Ovary (tissue), 9 donors: Measurements from ENCODE around the gene PRKAG1. TPM values are rescaled to one million over a fixed set of nuclear protein-coding genes. Genes with fewer than 3 reads are reported as not detected.
A peak's percentile ranks its signal among the peaks of the same experiment; 100 is the strongest.

ENCODE experiments used
- DNase-seq, 5 donors: peaks; one replicate each; pipeline ENCODE4 v3.0.0-alpha.2; 2019 to 2020
- H3K27ac ChIP-seq, 2 donors: fragments of 200-600 bp; one replicate each; pipeline versions ENCODE4 v1.5.1 to v1.8.0; 2019 to 2022
- H3K27me3 ChIP-seq: fragments of 200-600 bp; one replicate; pipeline ENCODE4 v1.8.0; 2022
- H3K36me3 ChIP-seq: fragments of 200-600 bp; sonication (generic); one replicate; pipeline ENCODE4 v1.5.1; 2019
- H3K4me1 ChIP-seq: one replicate; pipeline ENCODE4 v1.8.1; 2013; ENCODE audit warnings: mild to moderate bottlenecking, moderate library complexity; ENCODE audit not compliant: insufficient read depth
- H3K4me3 ChIP-seq: fragments of 200-600 bp; sonication (generic); one replicate; pipeline ENCODE4 v1.5.1; 2017
- H3K9me3 ChIP-seq, 2 donors: fragments of 200-600 bp in 1 of 2; sonication (generic) in 1 of 2; one replicate each; pipeline versions ENCODE4 v1.5.1 to v1.8.1; 2013 to 2019; ENCODE audit warnings: mild to moderate bottlenecking in 1 of 2, moderate library complexity in 1 of 2
- CTCF ChIP-seq, 3 donors: fragments of 450-650 bp in 2 of 3; fragments of 200-600 bp in 1 of 3; IDR thresholded peaks; one replicate each; pipeline versions ENCODE4 v1.5.1 to v1.8.0; 2016 to 2022; ENCODE audit warnings: antibody characterized with exemption in 3 of 3, mild to moderate bottlenecking in 1 of 3
- EP300 ChIP-seq: sonication (generic); formaldehyde crosslinking; IDR thresholded peaks from one replicate; pipeline ENCODE4 v1.6.1; 2017; ENCODE audit warnings: antibody characterized with exemption
- POLR2A ChIP-seq: fragments of 450-650 bp; IDR thresholded peaks from one replicate; pipeline ENCODE4 v1.6.1; 2017; ENCODE audit warnings: antibody characterized with exemption, mild to moderate bottlenecking, moderate library complexity
- WGBS, 3 donors: extraction: QIAGEN DNeasy Blood & Tissue Kit in 1 of 3; methylation state at CpG; one replicate each; pipeline versions ENCODE4 v1.1.5 to v1.1.7; 2013 to 2017; 5-methylcytosine and 5-hydroxymethylcytosine counted together
- intact Hi-C, 4 donors: fragments of 100-400 bp; cut with DNase I; formaldehyde crosslinking; loops; one replicate each; pipeline versions ENCODE4 v1.11.0 to v1.15.1; 2022 to 2023
- polyA plus RNA-seq, 2 donors: library from polyadenylated mRNA; stranded (reverse); fragments of 200-250 nt in 1 of 2; fragments of 350-450 nt in 1 of 2; fragmentation: Illumina TruSeq in 1 of 2; extraction: RNeasy Lipid Tissue Mini Kit (QIAGEN cat#74804) in 1 of 2; gene quantifications; one replicate each; pipeline ENCODE4 v1.2.3, GENCODE V29; 2013 to 2014
- total RNA-seq, 7 donors: library from RNA; depleted of rRNA in 2 of 7; stranded (reverse); fragments of >200 nt in 2 of 7; fragmentation: NEBNext Ultra II Directional in 3 of 7; extraction: Animal tissue kit (Norgen Biotek cat#: 25700) in 3 of 7; gene quantifications; one replicate each; pipeline versions ENCODE4 v1.1.0 to v1.2.4, GENCODE V29; 2016 to 2023
- donor health status: DM: no; HTN: no; CAD: no; lungs with moderate emphysema.
- donor health status: DM: no; HTN: no; CAD: no.
- donor health status: Bipolar disorder and iron deficiency.
- donor health status: DM: yes; HTN: yes; CAD: no.
- donor health status: DM: no; HTN: no; CAD: no.
- donor health status: DM: yes; HTN: yes; CAD: no.

The PRKAG1 gene
- total and polyA plus RNA-seq, 9 donors = 25.6 to 98.5 (median 38.3) TPM

DNA sequence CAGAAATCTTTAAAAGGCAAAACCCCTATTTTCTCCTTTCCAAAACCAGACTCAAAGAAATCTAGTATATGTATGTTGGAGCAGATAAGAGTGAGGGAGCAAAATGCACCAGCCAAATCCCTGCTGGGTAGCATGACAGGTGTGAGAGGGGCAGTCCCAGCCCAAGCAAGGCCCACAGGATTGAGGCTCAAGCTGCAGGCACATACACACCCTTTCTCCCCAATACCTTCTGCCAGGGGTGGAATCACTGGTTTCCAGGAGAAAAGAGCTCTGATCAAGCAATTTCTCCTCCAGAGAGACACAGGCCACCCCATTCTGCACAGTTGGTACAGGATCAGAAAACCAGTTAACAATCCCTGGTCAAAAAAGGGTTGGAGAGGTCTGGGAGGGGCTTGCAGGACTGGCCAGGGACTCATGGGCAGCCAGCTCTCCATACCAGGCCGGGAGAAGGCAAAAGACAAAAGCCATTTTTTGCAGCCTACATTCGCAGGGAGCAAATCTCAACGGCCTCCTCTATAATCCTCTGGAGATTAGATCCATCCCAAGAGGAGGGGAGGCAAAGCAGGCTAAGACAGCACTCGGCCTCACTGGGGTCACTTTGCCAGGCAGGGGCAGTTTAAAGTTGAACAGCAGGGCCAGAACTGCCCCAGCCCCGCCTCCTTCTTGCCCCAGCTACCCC is 39.9 kb upstream of the PRKAG1 start:
- intact Hi-C loops = no loop called here
- H3K4me3 ChIP-seq = peak overlapping the region; percentile 91
- no peak for DNase-seq
- H3K27me3 ChIP-seq = no peaks in the 10 kb centered on the region
- peaks cover 21% of the 10 kb centered on the region for H3K4me1 ChIP-seq
- no peak overlapping the region for H3K27ac ChIP-seq
- H3K9me3 ChIP-seq = no peaks in the 10 kb centered on the region
- TF ChIP-seq CTCF (IDR thresholded peaks at IDR 0.05) (no peak), POLR2A (no peak), EP300 (no peak)
- 3 to 6% (median 4%) methylated on average over 5 of the region's 5 CpGs for WGBS, 3 donors
- H3K36me3 ChIP-seq = no peaks in the 10 kb centered on the region

DNA sequence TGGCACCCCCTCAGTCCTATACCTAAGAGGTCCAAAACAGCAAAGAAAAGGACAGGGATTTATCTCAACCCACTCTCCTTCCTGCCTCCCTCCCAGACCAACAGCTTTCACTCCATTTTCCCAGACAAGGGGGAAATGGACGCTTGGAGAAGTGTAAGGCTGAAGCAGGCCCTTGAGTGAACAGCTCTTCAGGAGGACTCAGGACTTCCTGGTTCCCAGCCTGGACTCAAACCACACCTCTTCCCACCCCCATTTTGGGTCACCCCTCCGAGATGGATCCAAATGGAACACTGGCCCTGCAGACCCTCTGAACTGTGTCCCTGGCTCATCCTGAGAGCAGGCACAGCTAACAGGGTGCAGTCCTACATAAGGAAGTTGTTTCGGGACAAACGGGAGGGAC is 39.3 kb upstream of the PRKAG1 start:
- Histone ChIP-seq H3K4me1 (peaks cover 21% of the 10 kb centered on the region), H3K9me3 (no peaks in the 10 kb centered on the region), H3K4me3 (peak overlapping the region; percentile 91), H3K27me3 (no peaks in the 10 kb centered on the region), H3K27ac (no peak overlapping the region), H3K36me3 (no peaks in the 10 kb centered on the region)
- TF ChIP-seq EP300 = no peak
- no peak for TF ChIP-seq CTCF (IDR thresholded peaks at IDR 0.05)
- no peak for TF ChIP-seq POLR2A
- DNase-seq = no peak
- WGBS, 3 donors = 8 to 11% (median 8%) methylated on average over 4 of the region's 4 CpGs
- intact Hi-C loops = no loop called here

GRCh38 chr12:49055978-49056754 is 37.6 kb upstream of the PRKAG1 start:
- peak in 1 of 5 donors; percentile 39 for DNase-seq
- Histone ChIP-seq H3K27me3 (no peaks in the 10 kb centered on the region), H3K9me3 (no peaks in the 10 kb centered on the region), H3K4me3 (no peak overlapping the region), H3K4me1 (peaks cover 21% of the 10 kb centered on the region), H3K27ac (no peak overlapping the region), H3K36me3 (no peaks in the 10 kb centered on the region)
- intact Hi-C loops = no loop called here
- TF ChIP-seq POLR2A (no peak), CTCF (IDR thresholded peaks at IDR 0.05) (no peak), EP300 (no peak)
- 54 to 57% (median 56%) methylated on average over 7 of the region's 7 CpGs for WGBS, 3 donors

DNA sequence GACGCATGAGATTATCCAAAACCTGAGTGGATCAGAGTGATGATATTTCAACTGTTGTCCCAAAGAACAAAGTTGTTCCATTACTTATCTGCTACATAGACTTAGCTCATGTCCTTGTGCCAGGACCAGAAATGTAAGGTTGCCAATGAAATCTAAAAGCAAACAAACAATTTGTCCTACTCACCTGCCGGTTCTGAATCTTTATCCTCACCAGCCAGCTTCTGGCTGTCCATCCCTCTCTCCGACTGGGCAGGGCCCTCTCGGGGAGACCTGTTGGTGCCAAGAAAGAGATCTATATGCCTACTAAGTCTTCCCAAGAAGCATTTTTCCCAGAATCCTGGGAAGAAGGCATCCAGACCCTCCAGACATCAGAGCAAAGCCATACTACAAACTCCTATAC is 36.5 kb upstream of the PRKAG1 start:
- Histone ChIP-seq H3K27ac (no peak overlapping the region), H3K27me3 (no peaks in the 10 kb centered on the region), H3K9me3 (no peaks in the 10 kb centered on the region), H3K4me3 (no peak overlapping the region), H3K36me3 (no peaks in the 10 kb centered on the region), H3K4me1 (peaks cover 21% of the 10 kb centered on the region)
- intact Hi-C loops = no loop called here
- no peak for TF ChIP-seq CTCF (IDR thresholded peaks at IDR 0.05)
- no peak for TF ChIP-seq EP300
- TF ChIP-seq POLR2A = no peak
- WGBS, 3 donors = 66 to 80% (median 71%) methylated on average over 4 of the region's 4 CpGs
- no peak for DNase-seq
